ENCODE data around the gene PRICKLE3.
"Not testable (repeated sequence)": the region's sequence is repeated elsewhere in the genome, so short reads cannot be mapped to it uniquely, and the experiment has no call there.

PRICKLE3 gene

DNA sequence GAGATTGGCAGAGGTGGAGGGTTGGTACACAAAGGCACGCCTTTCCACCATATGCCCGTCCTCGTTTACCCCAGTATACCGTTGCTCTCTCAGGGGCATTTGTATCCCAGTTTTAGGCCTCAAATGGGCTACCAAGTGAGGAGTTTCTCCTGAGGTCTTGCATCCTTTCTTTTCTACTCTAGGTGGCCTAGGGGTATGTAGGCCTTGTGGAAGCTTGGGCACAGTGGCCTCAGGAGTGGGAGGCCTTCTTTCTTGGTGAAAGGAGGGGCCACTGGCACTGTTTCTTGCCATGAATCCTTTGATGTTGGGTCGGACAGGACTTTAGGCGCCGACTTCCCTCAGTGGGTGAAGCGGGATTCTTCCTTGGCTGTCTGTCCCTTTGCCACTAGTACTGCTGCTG lies 38.9 kb downstream of the PRICKLE3 start:
- no peak for DNase-seq (ENCODE audit: low read depth)
- H3K4me3 ChIP-seq (ENCODE audit: low read length), result no peak overlapping the region
- TF ChIP-seq, protein P1, sequence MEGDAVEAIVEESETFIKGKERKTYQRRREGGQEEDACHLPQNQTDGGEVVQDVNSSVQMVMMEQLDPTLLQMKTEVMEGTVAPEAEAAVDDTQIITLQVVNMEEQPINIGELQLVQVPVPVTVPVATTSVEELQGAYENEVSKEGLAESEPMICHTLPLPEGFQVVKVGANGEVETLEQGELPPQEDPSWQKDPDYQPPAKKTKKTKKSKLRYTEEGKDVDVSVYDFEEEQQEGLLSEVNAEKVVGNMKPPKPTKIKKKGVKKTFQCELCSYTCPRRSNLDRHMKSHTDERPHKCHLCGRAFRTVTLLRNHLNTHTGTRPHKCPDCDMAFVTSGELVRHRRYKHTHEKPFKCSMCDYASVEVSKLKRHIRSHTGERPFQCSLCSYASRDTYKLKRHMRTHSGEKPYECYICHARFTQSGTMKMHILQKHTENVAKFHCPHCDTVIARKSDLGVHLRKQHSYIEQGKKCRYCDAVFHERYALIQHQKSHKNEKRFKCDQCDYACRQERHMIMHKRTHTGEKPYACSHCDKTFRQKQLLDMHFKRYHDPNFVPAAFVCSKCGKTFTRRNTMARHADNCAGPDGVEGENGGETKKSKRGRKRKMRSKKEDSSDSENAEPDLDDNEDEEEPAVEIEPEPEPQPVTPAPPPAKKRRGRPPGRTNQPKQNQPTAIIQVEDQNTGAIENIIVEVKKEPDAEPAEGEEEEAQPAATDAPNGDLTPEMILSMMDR (conservative IDR thresholded peaks at IDR 0.05; ENCODE audit: low read length), result no peak

DNA sequence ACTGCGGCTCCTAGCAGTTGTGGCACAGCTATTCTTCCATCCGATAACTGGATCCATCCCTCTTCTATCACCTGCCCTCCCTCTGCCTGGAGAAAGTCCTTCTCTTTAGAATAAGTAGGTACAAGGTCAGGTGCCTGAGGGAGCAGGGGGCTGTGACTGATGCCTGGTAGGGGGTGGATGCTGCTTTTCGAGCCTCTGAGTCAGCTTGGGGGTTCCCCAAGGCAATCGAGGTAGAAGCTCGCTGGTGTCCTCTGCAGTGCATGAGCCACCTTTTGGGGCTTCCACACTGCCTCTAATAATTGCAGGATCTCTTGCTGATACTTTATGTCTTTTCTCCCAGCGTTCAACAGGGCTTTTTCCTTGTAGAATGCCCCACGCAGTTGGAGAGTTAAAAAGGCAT lies 43.0 kb downstream of the PRICKLE3 start:
- not testable (repeated sequence) for H3K4me3 ChIP-seq (ENCODE audit: low read length); DNase-seq (ENCODE audit: low read depth)

DNA sequence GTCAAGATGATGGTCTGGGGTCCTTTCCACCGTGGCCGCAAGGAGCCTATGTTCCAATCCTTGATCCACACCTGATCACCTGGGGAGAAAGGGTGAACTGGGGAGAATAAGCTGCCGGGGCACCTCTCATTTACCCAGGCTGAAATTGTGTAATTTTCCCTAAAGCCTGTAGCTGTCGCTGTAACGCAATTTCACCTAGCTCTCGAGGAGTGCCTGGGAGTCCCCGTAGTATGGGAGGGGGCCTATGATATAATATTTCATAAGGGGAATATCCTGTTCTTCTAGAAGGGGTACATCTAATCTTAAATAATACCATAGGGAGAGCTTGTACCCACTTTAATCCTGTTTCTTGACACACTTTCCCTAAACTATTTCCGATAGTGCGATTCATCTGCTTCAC lies 43.9 kb downstream of the PRICKLE3 start:
- not testable (repeated sequence) for H3K4me3 ChIP-seq (ENCODE audit: low read length); DNase-seq (ENCODE audit: low read depth)
- TF ChIP-seq, protein P1 (conservative IDR thresholded peaks at IDR 0.05; ENCODE audit: low read length), result peak; percentile 47

DNA sequence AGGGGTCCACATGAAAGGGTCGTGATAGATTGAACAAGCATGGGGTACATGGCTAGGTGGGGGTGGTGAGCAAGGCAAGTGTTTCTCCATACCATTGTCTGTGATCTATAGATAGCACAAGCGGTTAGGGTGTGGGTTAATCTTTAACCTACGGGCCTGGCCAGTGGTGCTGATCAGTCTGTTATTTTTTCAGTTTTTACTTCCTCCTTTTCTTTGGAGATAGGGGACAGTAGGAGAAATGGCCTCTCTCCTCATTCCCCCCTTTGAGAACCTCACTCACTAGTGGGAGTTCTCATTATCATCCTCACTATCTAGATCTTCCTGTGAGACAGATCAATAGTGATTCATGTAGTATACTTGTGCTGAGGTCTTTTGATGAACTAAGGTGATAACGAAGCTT lies 46.5 kb downstream of the PRICKLE3 start:
- DNase-seq (ENCODE audit: low read depth), result no peak

DNA sequence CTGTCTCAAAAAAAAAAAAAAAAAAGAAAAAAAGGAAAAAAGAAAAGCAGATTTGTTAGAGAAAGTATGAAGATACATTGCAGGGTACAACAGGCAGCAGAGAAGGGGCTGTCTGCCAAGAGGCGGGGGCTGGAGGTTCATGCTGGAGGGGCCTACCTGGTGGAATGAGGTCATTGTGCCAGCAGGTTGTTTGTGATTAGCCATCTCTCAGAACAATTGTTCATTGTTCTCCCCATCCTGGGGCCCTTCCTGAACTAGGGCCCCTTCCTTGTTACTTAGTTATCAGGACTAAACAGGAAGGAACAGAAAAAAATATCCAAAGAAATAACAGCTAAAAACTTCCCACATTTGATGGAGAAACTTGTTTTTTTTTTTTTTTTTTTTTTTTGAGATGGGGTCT lies 48.7 kb downstream of the PRICKLE3 start:
- TF ChIP-seq, protein P1 (conservative IDR thresholded peaks at IDR 0.05; ENCODE audit: low read length), result no peak
- no peak overlapping the region for H3K4me3 ChIP-seq (ENCODE audit: low read length)
- DNase-seq (ENCODE audit: low read depth), result no peak

More for the DNA sequence above, 46.5 kb downstream of the PRICKLE3 start:
- TF ChIP-seq, protein P1 (conservative IDR thresholded peaks at IDR 0.05; ENCODE audit: low read length), result no peak
- no peak overlapping the region for H3K4me3 ChIP-seq (ENCODE audit: low read length)

DNA sequence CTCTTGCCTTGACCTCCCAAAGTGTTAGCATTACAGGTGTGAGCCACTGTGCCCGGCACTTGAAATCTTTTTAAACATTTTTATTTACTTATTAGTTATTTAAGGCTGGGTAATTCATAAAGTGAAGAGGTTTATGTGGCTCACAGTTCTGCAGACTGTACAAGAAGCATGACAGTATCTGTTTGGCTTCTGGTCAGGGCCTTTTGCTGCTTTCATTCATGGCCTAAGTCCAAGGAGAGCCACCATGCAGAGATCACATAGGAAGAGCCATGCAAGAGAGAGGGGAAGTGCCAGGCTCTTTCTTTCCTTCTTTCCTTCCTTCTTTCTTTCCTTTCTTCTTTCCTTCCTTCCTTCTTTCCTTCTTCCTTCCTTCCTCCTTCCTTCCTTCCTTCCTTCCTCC lies 52.4 kb downstream of the PRICKLE3 start:
- TF ChIP-seq, protein P1 (conservative IDR thresholded peaks at IDR 0.05; ENCODE audit: low read length), result no peak
- DNase-seq (ENCODE audit: low read depth), result no peak
- H3K4me3 ChIP-seq (ENCODE audit: low read length), result no peak overlapping the region

DNA sequence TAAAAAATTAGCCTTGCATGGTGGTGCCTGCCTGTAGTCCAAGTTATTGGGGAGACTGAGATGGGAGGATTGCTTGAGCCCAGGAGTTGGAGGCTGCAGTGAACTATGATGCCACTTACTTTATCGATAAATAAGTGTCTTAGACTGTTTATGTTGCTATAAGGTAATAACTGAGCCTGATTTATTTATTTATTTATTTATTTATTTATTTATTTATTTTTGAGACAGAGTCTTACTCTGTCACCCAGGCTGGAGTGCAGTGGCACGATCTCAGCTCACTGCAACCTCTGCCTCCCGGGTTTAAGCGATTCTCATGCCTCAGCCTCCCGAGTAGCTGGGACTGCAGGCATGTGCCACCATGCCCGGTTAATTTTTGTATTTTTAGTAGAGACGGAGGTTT lies 53.9 kb downstream of the PRICKLE3 start:
- H3K4me3 ChIP-seq (ENCODE audit: low read length); DNase-seq (ENCODE audit: low read depth): not testable (repeated sequence)

DNA sequence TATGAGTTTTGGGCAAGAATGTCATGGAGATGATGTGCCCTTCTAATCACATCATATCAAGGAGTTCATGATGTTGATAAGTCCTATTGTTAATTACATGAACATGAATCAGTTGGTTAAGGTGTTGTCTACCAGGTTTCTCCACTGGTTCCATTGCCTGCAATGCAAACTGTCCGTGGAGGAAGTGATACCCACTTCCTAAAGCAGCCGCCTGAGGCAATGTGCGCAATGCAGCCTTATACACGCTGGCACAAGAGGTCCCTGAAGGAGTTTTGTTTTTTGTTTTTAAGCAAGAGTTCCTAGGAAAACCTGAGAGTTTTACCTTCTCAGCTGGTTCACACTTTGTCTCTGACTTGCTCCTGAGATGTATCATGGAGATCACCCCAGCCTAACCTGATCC lies 56.7 kb downstream of the PRICKLE3 start:
- DNase-seq (ENCODE audit: low read depth), result no peak
- TF ChIP-seq, protein P1 (conservative IDR thresholded peaks at IDR 0.05; ENCODE audit: low read length), result no peak
- no peak overlapping the region for H3K4me3 ChIP-seq (ENCODE audit: low read length)

DNA sequence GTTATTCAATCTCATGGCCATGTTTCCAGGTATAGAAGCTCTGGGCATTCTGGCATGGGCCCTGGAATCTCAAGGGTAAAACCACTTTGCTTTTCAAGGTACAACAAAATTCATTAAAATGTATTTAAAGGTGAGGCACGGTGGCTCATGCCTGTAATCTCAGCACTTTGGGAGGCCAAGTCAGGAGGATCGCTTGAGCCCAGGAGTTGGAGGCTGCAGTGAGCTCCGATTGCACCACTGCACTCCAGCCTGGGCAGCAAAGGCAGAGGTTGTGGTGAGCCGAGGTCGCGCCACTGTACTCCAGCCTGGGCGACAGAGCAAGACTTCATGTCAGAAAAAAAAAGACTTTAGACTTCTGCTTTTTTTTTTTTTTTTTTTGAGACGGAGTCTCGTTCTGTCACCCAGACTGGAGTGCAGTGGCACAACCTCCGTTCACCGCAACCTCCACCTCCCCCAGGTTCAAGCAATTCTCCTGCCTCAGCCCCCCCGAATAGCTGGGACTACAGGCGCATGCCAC lies 58.4 kb downstream of the PRICKLE3 start:
- DNase-seq (ENCODE audit: low read depth); H3K4me3 ChIP-seq (ENCODE audit: low read length): not testable (repeated sequence)
